ENCODE results near the gene BACH1. TPM values are rescaled to one million over a fixed set of nuclear protein-coding genes. Genes with fewer than 3 reads are reported as not detected.
"Not testable (repeated sequence)": the region's sequence is repeated elsewhere in the genome, so short reads cannot be mapped to it uniquely, and the experiment has no call there.

Gene BACH1
- polyA plus RNA-seq (2013) = 72.6 and 72.7 TPM in 2 replicates

DNA sequence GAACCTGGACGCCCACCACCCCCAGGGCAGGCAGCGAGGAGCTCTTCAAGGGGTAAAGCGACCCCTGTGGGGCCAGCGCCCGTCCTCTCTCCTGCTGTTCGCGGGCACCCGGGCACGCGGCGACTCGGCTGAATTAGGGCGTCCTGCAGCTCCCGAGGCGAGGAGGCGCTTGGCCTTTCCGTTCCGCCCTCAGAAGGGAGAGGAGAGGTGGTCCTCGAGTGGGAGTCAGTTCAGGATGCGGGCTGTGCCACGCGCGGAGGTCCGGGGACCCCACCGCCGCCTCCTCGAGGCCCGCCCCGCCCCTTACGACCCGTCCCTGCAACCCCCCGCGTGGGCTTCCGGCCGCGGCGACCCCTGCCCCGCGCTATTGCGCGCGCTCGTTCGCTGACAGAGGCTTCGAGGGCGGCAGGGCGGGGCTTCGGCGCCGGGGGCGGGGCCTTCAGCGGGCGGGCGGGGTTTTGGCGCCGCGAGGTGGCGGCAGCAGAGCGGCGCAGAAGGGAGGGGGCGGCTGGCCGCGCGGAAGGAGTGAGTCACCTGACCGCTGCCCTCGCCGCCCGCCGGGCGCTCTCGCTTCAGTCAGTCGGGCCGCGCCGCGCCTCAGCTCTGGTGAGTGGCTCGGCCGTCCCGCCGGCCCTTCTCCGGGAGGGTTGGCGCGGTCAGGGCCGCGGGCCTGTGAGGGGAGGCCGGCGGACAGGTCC is at the start of gene BACH1:
TSS of gene BACH1 (plus strand) at position 575 of the 698 bp plus-strand sequence. CDS start 22,359 bp downstream, outside the sequence.
- no peaks in the 10 kb centered on the region for H3K9me3 ChIP-seq (ENCODE audit: insufficient read depth, low read depth, low read length)
- H4K12ac ChIP-seq (ENCODE audit: low read depth, low read length) = peak within 1 kb of the TSS; percentile 82
- H2BK12ac ChIP-seq (ENCODE audit: low read length) = peak within 1 kb of the TSS; percentile 51
- peak within 1 kb of the TSS; percentile 90 for H3K9ac ChIP-seq (ENCODE audit: low read length)
- peaks cover 8 to 9% of the 10 kb centered on the region in 2 experiments for H3K4me1 ChIP-seq (ENCODE audit: control insufficient read depth in 1 of 2, insufficient read depth in 2 of 2, low read length in 2 of 2)
- peak within 1 kb of the TSS; percentile 78 for H3K23ac ChIP-seq (ENCODE audit: low read length)
- H3K79me1 ChIP-seq (ENCODE audit: low read length) = peaks cover 12% of the 10 kb centered on the region
- peak within 1 kb of the TSS; percentile 82 for H2AFZ ChIP-seq (ENCODE audit: insufficient read depth, low read length, poor library complexity)
- H2BK120ac ChIP-seq (ENCODE audit: insufficient read depth, low read length, poor library complexity) = peak within 1 kb of the TSS; percentile 87
- peak within 1 kb of the TSS; percentile 66 for H2AK5ac ChIP-seq (ENCODE audit: low read length)
- peak; percentile 95 for DNase-seq
- H2BK5ac ChIP-seq (ENCODE audit: low read depth, low read length, poor library complexity) = peak within 1 kb of the TSS; percentile 83
- H3K36me3 ChIP-seq (ENCODE audit: control insufficient read depth in 1 of 2, insufficient read depth in 2 of 2, low read length in 2 of 2) = no peaks in the 10 kb centered on the region
- H3K4me3 ChIP-seq (ENCODE audit: low read depth, low read length) = peak within 1 kb of the TSS; percentile 86
- peak within 1 kb of the TSS; percentile 82 for H3K14ac ChIP-seq (ENCODE audit: low read length)
- H4K91ac ChIP-seq (ENCODE audit: low read depth, low read length) = peak within 1 kb of the TSS; percentile 85
- H3K27ac ChIP-seq (ENCODE audit: low read depth, low read length) = peak within 1 kb of the TSS; percentile 81
- peak within 1 kb of the TSS; percentile 95 for H3K18ac ChIP-seq (ENCODE audit: low read length)
- no peaks in the 10 kb centered on the region for H3K27me3 ChIP-seq (ENCODE audit: insufficient read depth, low read length)
- peak within 1 kb of the TSS; percentile 94 for H3K4ac ChIP-seq (ENCODE audit: low read depth, low read length)
- peak within 1 kb of the TSS; percentile 93 for H3K4me2 ChIP-seq (ENCODE audit: low read length)
- H3K79me2 ChIP-seq (ENCODE audit: control insufficient read depth, insufficient read depth, low read length, poor library complexity) = peaks cover 10% of the 10 kb centered on the region
- peak within 1 kb of the TSS; percentile 90 for H4K8ac ChIP-seq (ENCODE audit: low read depth, low read length)
- WGBS (ENCODE audit: extremely low coverage, insufficient coverage, insufficient read length) = no CpG with 5 or more reads among the region's 87 CpGs

GRCh38 chr21:29249289-29249688 is 49.4 kb upstream of the BACH1 start:
- DNase-seq; H3K14ac ChIP-seq (ENCODE audit: low read length); H3K4me2 ChIP-seq (ENCODE audit: low read length); H3K9me3 ChIP-seq (ENCODE audit: insufficient read depth, low read depth, low read length); H3K4me1 ChIP-seq (ENCODE audit: control insufficient read depth in 1 of 2, insufficient read depth in 2 of 2, low read length in 2 of 2); H3K4me3 ChIP-seq (ENCODE audit: low read depth, low read length); H2BK12ac ChIP-seq (ENCODE audit: low read length); H3K79me2 ChIP-seq (ENCODE audit: control insufficient read depth, insufficient read depth, low read length, poor library complexity); H3K9ac ChIP-seq (ENCODE audit: low read length); H3K27me3 ChIP-seq (ENCODE audit: insufficient read depth, low read length); H4K12ac ChIP-seq (ENCODE audit: low read depth, low read length); H3K27ac ChIP-seq (ENCODE audit: low read depth, low read length); H4K8ac ChIP-seq (ENCODE audit: low read depth, low read length); H2BK120ac ChIP-seq (ENCODE audit: insufficient read depth, low read length, poor library complexity); H3K79me1 ChIP-seq (ENCODE audit: low read length); H2AFZ ChIP-seq (ENCODE audit: insufficient read depth, low read length, poor library complexity); H2AK5ac ChIP-seq (ENCODE audit: low read length); H3K18ac ChIP-seq (ENCODE audit: low read length); H4K91ac ChIP-seq (ENCODE audit: low read depth, low read length); H3K36me3 ChIP-seq (ENCODE audit: control insufficient read depth in 1 of 2, insufficient read depth in 2 of 2, low read length in 2 of 2); H2BK5ac ChIP-seq (ENCODE audit: low read depth, low read length, poor library complexity); H3K23ac ChIP-seq (ENCODE audit: low read length); H3K4ac ChIP-seq (ENCODE audit: low read depth, low read length): not testable (repeated sequence)

DNA sequence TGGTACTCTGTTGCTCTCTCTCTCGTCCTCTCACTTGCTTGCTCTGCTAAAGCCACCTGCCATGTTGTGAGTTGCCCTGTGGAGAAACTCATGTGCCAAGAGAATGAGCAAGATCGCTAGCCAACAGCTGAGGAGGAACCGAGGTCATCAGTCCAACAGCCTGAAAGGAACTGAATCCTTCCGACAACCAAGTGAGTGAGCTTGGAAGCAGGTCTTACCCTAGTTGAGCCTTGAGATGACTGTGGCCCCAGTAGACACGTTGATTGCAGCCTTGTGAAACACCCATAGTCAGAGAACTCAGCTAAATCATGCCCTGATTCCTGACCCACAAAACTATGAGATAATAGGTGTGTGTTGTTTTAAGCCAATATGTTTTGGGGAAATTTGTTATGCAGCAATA is 48.1 kb upstream of the BACH1 start:
- H4K91ac ChIP-seq (ENCODE audit: low read depth, low read length) = no peak overlapping the region
- no peak overlapping the region for H4K8ac ChIP-seq (ENCODE audit: low read depth, low read length)
- no peak overlapping the region for H3K4ac ChIP-seq (ENCODE audit: low read depth, low read length)
- H2BK120ac ChIP-seq (ENCODE audit: insufficient read depth, low read length, poor library complexity) = no peak overlapping the region
- no peak overlapping the region for H2AK5ac ChIP-seq (ENCODE audit: low read length)
- DNase-seq = no peak
- no peaks in the 10 kb centered on the region for H3K36me3 ChIP-seq (ENCODE audit: control insufficient read depth in 1 of 2, insufficient read depth in 2 of 2, low read length in 2 of 2)
- H2BK12ac ChIP-seq (ENCODE audit: low read length) = no peak overlapping the region
- no peaks in the 10 kb centered on the region for H3K79me1 ChIP-seq (ENCODE audit: low read length)
- no peak overlapping the region for H4K12ac ChIP-seq (ENCODE audit: low read depth, low read length)
- no peak overlapping the region for H3K4me2 ChIP-seq (ENCODE audit: low read length)
- peak overlapping the region; percentile 1 for H3K9ac ChIP-seq (ENCODE audit: low read length)
- H3K18ac ChIP-seq (ENCODE audit: low read length) = no peak overlapping the region
- no peaks in the 10 kb centered on the region for H3K79me2 ChIP-seq (ENCODE audit: control insufficient read depth, insufficient read depth, low read length, poor library complexity)
- no peak overlapping the region for H3K14ac ChIP-seq (ENCODE audit: low read length)
- WGBS (ENCODE audit: extremely low coverage, insufficient coverage, insufficient read length) = no CpG with 5 or more reads among the region's 5 CpGs
- H3K4me3 ChIP-seq (ENCODE audit: low read depth, low read length) = no peak overlapping the region
- no peak overlapping the region for H2BK5ac ChIP-seq (ENCODE audit: low read depth, low read length, poor library complexity)
- no peak overlapping the region for H3K23ac ChIP-seq (ENCODE audit: low read length)
- H3K9me3 ChIP-seq (ENCODE audit: insufficient read depth, low read depth, low read length) = peaks cover 7% of the 10 kb centered on the region
- no peaks in the 10 kb centered on the region for H3K4me1 ChIP-seq (ENCODE audit: control insufficient read depth in 1 of 2, insufficient read depth in 2 of 2, low read length in 2 of 2)
- no peak overlapping the region for H3K27ac ChIP-seq (ENCODE audit: low read depth, low read length)
- no peaks in the 10 kb centered on the region for H3K27me3 ChIP-seq (ENCODE audit: insufficient read depth, low read length)
- no peak overlapping the region for H2AFZ ChIP-seq (ENCODE audit: insufficient read depth, low read length, poor library complexity)

GRCh38 chr21:29253861-29254260 is 44.9 kb upstream of the BACH1 start:
- not testable (repeated sequence) for H3K4me1 ChIP-seq (ENCODE audit: control insufficient read depth in 1 of 2, insufficient read depth in 2 of 2, low read length in 2 of 2); H3K79me1 ChIP-seq (ENCODE audit: low read length); H3K27me3 ChIP-seq (ENCODE audit: insufficient read depth, low read length); H3K36me3 ChIP-seq (ENCODE audit: control insufficient read depth in 1 of 2, insufficient read depth in 2 of 2, low read length in 2 of 2); H3K4me3 ChIP-seq (ENCODE audit: low read depth, low read length); H2BK5ac ChIP-seq (ENCODE audit: low read depth, low read length, poor library complexity); H3K4ac ChIP-seq (ENCODE audit: low read depth, low read length); H3K4me2 ChIP-seq (ENCODE audit: low read length); H3K23ac ChIP-seq (ENCODE audit: low read length); H4K8ac ChIP-seq (ENCODE audit: low read depth, low read length); H3K9ac ChIP-seq (ENCODE audit: low read length); H3K18ac ChIP-seq (ENCODE audit: low read length); H3K27ac ChIP-seq (ENCODE audit: low read depth, low read length); H4K91ac ChIP-seq (ENCODE audit: low read depth, low read length); H2AK5ac ChIP-seq (ENCODE audit: low read length); H3K9me3 ChIP-seq (ENCODE audit: insufficient read depth, low read depth, low read length); H2BK120ac ChIP-seq (ENCODE audit: insufficient read depth, low read length, poor library complexity); DNase-seq; H3K79me2 ChIP-seq (ENCODE audit: control insufficient read depth, insufficient read depth, low read length, poor library complexity); H2BK12ac ChIP-seq (ENCODE audit: low read length); H4K12ac ChIP-seq (ENCODE audit: low read depth, low read length); H3K14ac ChIP-seq (ENCODE audit: low read length); H2AFZ ChIP-seq (ENCODE audit: insufficient read depth, low read length, poor library complexity)

Measured in trophoblast cell (in vitro differentiated cells and primary cell).